Upper lobe of right lung (tissue), 1 donor: Measurements from ENCODE around the gene ALKBH6. TPM values are rescaled to one million over a fixed set of nuclear protein-coding genes. Genes with fewer than 3 reads are reported as not detected.
A peak's percentile ranks its signal among the peaks of the same experiment; 100 is the strongest.

Experiments
- ATAC-seq: fragments of 200-7000 bp; cut with Tn5 transposase; one replicate; pipeline ENCODE4 v1.9.1; 2020; ENCODE audit warnings: mild to moderate bottlenecking, moderate library complexity
- DNase-seq: peaks from one replicate; pipeline ENCODE4 v3.0.0-alpha.2; 2020
- H3K27ac ChIP-seq: fragments of 200-600 bp; one replicate; pipeline ENCODE4 v1.8.0; 2022
- H3K27me3 ChIP-seq: fragments of 200-600 bp; one replicate; pipeline ENCODE4 v1.8.0; 2022; ENCODE audit warnings: mild to moderate bottlenecking
- H3K36me3 ChIP-seq: fragments of 200-600 bp; one replicate; pipeline ENCODE4 v1.8.0; 2022
- H3K4me1 ChIP-seq: fragments of 200-600 bp; one replicate; pipeline ENCODE4 v1.8.0; 2022
- H3K4me3 ChIP-seq: fragments of 200-600 bp; one replicate; pipeline ENCODE4 v1.8.0; 2022; ENCODE audit warnings: mild to moderate bottlenecking
- H3K9me3 ChIP-seq: fragments of 200-600 bp; one replicate; pipeline ENCODE4 v1.8.0; 2022
- intact Hi-C: fragments of 100-400 bp; cut with DNase I; formaldehyde crosslinking; loops from one replicate; pipeline ENCODE4 v1.11.0; 2022
- total RNA-seq: library from RNA; stranded (reverse); fragmentation: NEBNext Ultra II Directional; extraction: Animal tissue kit (Norgen Biotek cat#: 25700); gene quantifications from one replicate; pipeline ENCODE4 v1.2.1, GENCODE V29; 2021
- TF ChIP-seq, protein P1 (sequence below): fragments of 200-600 bp; IDR thresholded peaks from one replicate; pipeline ENCODE4 v1.8.0; 2022; ENCODE audit warnings: antibody characterized with exemption
- donor health status: DM: no; HTN: yes; CAD: no; lungs with severe emphysema.

ALKBH6 gene
- total RNA-seq, 1 donor from 2014 or later, result 18.7 TPM

DNA sequence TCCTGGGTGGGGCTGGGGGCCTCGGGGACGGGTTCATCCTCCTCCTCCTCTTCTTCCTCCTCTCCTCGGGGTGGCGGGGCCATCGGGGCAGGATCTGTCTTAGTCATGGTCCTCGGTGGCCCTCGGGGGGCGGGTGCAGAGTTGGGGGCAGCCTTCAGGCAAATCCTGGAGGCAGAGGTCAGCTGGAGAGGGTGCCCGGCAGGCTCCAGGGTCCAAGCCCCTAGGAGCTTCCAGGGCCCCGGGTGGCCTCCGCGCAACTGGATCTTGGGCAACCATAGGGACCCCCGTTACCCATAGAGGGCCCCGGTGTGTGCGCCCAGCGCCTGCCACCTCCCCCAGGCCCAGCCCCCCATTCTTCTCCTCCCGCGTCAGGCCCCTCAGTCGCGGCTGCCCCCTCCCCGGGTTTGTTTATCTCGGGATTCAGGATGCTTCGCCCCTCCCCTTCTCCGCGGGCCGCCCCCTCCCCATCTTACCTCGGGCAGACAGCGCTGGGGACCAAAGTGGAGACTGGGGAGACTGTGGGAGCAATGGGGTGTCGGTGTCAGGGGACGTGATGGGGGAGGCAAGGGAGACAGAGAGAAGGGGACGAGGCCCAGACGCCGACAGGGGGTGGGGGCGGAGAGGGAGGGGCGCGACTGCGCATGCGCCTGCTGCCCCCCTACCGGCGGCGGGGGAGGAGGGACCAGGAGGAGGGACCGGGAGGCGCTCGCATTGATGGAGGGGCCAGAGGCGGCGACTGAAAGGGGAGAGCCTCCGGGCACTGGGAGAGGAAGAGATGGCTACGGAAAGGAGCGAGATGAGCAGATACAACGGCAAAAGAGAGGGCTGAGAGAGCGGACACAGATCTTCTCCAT, 18.5 kb upstream of the ALKBH6 start, which contains the start of gene CLIP3:
TSS of gene CLIP3 (minus strand) at position 623 of the 854 bp plus-strand sequence. CDS start at position 107, 516 bp downstream.
- intact Hi-C loops, result no loop called here
- peak within 1 kb of the TSS; percentile 48 for H3K4me3 ChIP-seq
- ATAC-seq (peak; percentile 33), DNase-seq (no peak)
- no peaks in the 10 kb centered on the region for H3K4me1 ChIP-seq
- H3K27ac ChIP-seq, result peak within 1 kb of the TSS; percentile 30
- no peaks in the 10 kb centered on the region for H3K9me3 ChIP-seq
- TF ChIP-seq, protein P1, sequence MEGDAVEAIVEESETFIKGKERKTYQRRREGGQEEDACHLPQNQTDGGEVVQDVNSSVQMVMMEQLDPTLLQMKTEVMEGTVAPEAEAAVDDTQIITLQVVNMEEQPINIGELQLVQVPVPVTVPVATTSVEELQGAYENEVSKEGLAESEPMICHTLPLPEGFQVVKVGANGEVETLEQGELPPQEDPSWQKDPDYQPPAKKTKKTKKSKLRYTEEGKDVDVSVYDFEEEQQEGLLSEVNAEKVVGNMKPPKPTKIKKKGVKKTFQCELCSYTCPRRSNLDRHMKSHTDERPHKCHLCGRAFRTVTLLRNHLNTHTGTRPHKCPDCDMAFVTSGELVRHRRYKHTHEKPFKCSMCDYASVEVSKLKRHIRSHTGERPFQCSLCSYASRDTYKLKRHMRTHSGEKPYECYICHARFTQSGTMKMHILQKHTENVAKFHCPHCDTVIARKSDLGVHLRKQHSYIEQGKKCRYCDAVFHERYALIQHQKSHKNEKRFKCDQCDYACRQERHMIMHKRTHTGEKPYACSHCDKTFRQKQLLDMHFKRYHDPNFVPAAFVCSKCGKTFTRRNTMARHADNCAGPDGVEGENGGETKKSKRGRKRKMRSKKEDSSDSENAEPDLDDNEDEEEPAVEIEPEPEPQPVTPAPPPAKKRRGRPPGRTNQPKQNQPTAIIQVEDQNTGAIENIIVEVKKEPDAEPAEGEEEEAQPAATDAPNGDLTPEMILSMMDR, result no peak
- no peaks in the 10 kb centered on the region for H3K27me3 ChIP-seq
- H3K36me3 ChIP-seq, result peaks cover 9% of the 10 kb centered on the region

DNA sequence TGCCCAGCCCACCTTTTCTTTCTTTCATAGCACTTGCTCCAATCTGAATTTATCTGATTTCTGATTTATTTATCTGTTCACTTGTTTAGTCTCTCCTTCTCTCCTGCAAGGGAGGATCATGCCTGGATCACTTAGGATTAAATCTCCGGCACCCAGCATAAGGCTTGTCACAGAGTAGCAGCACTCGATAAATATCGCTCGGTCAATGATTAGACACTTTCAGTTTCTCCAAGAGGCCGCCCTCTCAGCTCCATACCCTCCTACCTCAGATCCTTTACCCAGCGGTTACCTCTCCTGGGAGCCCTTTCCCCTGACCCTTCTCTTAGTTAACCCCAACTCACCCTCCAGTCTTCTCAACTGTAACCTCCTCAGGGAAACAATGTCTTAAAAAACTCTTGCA, 17.3 kb upstream of the ALKBH6 start:
- no peak overlapping the region for H3K27ac ChIP-seq
- TF ChIP-seq, protein P1, result no peak
- H3K36me3 ChIP-seq, result peaks cover 9% of the 10 kb centered on the region
- no peaks in the 10 kb centered on the region for H3K27me3 ChIP-seq
- ATAC-seq (no peak), DNase-seq (no peak)
- no peak overlapping the region for H3K4me3 ChIP-seq
- intact Hi-C loops, result no loop called here
- no peaks in the 10 kb centered on the region for H3K9me3 ChIP-seq
- no peaks in the 10 kb centered on the region for H3K4me1 ChIP-seq

DNA sequence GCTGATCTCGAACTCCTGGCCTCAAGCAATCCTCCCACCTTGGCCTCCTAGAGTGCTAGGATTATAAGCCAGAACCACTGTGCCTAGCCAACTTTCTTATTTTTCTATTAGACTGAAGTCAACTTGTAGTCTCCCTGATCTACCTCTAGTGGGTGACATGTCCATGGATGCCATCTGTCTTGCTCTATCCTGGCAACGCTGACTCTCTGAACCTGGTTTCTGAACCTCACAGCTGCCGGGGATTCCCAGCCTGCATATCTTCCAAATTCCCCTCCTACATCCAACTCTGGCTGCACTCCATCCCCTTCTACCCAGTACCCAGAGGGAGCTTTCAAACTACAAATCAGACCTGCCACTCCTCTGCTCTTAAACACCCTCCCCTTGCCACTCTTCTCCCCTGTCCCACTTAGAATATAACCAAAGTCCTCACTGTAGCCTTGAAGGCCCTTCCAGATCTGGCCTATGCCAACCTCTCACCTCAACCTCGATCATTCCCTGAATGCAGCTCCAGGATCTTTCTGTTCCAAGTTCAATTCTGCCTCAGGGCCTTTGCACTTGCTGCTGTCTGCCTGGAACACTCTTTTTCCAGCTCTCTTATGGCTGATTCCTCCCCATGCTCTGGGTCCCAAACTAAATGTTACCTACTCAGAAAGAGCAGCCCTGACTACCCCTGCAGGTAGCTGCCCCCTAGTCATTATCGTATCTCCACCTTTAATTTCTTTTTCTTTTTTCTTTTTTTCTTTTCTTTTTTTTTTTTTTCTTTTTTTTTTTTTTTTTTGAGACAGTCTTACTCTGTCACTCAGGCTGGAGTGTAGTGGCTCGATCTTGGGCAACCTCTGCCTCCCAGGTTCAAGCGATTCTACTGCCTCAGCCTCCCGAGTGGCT, 16.5 kb upstream of the ALKBH6 start:
- ATAC-seq (no peak), DNase-seq (no peak)
- Histone ChIP-seq H3K9me3 (no peaks in the 10 kb centered on the region), H3K36me3 (peaks cover 8% of the 10 kb centered on the region), H3K27me3 (no peaks in the 10 kb centered on the region), H3K27ac (no peak overlapping the region), H3K4me1 (no peaks in the 10 kb centered on the region), H3K4me3 (no peak overlapping the region)
- intact Hi-C loops, result no loop called here
- TF ChIP-seq, protein P1, result no peak

DNA sequence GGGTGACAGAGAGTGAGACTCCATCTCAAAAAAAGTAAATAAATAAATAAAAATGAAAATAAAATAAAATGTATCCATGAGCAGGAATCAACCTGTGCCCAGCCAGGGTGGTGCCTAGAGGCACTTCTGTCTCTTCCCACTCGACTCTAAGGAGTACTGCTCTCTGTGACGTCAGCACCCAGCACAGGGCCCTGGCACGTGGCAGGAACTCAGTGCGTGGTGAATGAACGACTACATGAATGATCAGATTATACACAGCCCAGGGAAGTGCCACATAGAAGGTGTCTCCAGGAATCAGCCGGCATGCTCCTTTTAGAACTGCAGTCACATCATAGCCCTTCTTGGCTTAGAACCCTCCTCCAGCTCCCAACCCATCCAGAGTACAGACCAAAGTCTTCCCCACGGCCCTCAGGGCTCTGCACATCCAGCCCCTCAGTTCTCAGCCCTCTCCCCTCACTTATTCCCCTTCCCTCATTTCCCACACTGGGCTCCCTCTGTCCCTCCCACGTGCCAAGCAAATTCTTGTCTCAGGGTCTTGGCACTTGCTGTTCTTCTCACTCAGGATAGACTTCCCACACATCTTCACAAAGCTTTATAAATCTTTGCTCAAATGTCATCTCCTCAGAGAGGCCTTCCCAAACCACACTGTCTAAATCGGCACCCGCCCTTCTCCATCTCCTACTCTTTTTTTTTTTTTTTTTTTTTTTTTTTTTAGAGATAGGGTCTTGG, 14.5 kb upstream of the ALKBH6 start:
- no peaks in the 10 kb centered on the region for H3K27me3 ChIP-seq
- no peak overlapping the region for H3K27ac ChIP-seq
- H3K36me3 ChIP-seq, result no peaks in the 10 kb centered on the region
- no peak for DNase-seq
- H3K9me3 ChIP-seq, result no peaks in the 10 kb centered on the region
- no peak for ATAC-seq
- H3K4me1 ChIP-seq, result no peaks in the 10 kb centered on the region
- TF ChIP-seq, protein P1, result no peak
- H3K4me3 ChIP-seq, result no peak overlapping the region
- intact Hi-C loops, result no loop called here

DNA sequence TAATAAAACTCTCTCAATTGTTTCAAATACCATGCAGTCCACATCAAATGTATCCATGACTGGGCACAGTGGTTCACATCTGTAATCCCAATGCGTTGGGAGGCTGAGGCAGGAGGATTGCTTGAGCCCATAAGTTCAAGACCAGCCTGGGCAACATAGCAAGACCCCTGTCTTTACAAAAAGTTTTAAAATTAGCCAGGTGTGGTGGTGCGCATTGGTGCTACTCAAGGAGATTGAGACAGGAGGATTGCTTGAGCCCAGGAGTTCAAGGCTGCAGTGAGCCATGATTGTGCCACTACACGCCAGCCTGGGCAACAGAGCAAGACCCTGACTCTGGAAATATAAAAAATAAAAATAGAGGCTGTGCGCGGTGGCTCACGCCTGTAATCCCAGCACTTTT, 13.7 kb upstream of the ALKBH6 start:
- no peak for ATAC-seq
- TF ChIP-seq, protein P1, result no peak
- Histone ChIP-seq H3K4me3 (no peak overlapping the region), H3K36me3 (no peaks in the 10 kb centered on the region), H3K27me3 (no peaks in the 10 kb centered on the region), H3K4me1 (no peaks in the 10 kb centered on the region), H3K9me3 (no peaks in the 10 kb centered on the region), H3K27ac (no peak overlapping the region)
- no peak for DNase-seq
- intact Hi-C loops, result no loop called here
